ENCODE data around the gene MGAT4B. TPM values are rescaled to one million over a fixed set of nuclear protein-coding genes. Genes with fewer than 3 reads are reported as not detected.
"Not testable (repeated sequence)": the region's sequence is repeated elsewhere in the genome, so short reads cannot be mapped to it uniquely, and the experiment has no call there.

Gene MGAT4B
- polyA plus RNA-seq, 3 donors from 2014 or later, result 8.7 to 16.3 (median 15.0) TPM

DNA sequence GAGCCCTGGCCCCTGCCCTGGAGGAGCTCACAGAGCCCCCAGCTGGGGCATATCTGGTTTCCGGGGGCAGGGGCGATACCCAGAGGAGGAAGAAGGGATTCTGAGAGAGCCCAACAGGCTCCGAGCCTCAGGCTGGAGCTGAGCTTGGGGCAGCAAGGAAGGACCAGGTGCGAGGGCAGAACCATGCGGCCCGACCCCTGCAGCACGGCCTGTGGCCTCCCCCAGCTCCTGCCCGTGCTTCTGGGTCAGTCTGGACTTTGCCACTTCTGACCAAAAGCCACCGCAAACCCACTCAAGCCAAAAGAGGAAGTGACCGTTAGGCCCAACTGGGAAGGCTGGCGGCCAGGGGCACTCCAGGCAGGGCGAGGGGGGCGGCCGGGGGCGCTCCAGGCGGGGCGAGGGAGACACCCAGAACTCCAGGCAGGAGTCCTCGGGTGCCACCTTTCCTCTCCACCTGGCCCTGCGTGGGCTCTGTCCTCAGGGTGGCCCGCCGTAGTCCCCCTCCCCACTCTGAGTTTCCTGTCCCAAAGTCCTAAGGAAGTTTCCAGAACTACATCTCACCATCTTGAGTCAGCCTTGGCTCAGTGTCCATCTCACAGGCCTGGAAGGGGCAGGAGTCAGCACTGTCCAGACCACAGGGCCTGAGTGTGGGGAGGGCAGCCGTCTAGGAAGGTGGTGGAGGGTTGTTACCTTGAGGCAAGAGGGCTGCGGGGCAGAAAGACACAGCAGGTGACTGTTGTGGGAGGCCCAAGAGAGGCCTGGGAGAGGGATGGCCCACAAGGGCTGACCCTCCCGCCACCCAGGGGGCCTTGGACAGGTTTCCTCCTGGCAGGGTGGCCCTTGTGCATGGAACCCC is 13.8 kb downstream of the MGAT4B start:
- no peaks in the 10 kb centered on the region for H3K9me3 Mint-ChIP-seq

GRCh38 chr5:179791881-179792611 is 14.6 kb downstream of the MGAT4B start:
- Mint-ChIP-seq H3K9me3 (no peaks in the 10 kb centered on the region), H3K36me3 (peaks cover 3% of the 10 kb centered on the region in 3 donors), H3K4me3 (peak overlapping the region in 1 of 5 donors; percentile 52), H3K27me3 (ENCODE audit: low read depth in 3 of 3) (peaks cover 8 to 12% (median 9%) of the 10 kb centered on the region in 3 donors), H3K4me1 (peaks cover 28 to 31% of the 10 kb centered on the region in 2 donors), H3K27ac (peak overlapping the region in 5 of 6 donors; percentile 30 to 79 (median 65))
- no peak for DNase-seq

More for the DNA sequence above, 13.8 kb downstream of the MGAT4B start:
- no peak for DNase-seq
- Mint-ChIP-seq H3K36me3 (peaks cover 3 to 4% (median 4%) of the 10 kb centered on the region in 3 donors), H3K27me3 (ENCODE audit: low read depth in 3 of 3) (peaks cover 8 to 12% (median 11%) of the 10 kb centered on the region in 3 donors), H3K27ac (peak overlapping the region in 5 of 6 donors; percentile 62 to 84 (median 78)), H3K4me1 (peaks cover 30 to 32% of the 10 kb centered on the region in 2 donors), H3K4me3 (peak overlapping the region; percentile 56 to 73 (median 65))

DNA sequence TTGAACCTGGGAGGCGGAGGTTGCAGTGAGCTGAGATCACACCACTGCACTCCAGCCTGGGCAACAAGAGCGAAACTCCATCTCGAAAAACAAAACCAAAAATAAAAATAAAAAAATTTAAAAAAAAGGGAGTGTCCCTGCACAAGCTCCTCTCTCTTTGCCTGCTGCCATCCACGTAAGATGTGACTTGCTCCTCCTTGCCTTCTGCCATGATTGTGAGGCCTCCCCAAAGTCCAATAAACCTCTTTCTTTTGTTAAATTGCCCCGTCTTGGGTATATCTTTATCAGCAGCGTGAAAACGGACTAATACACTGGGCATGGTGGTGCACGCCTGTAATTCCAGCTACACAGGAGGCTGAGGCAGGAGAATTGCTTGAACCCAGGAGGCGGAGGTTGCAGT is 17.4 kb downstream of the MGAT4B start:
- H3K27ac Mint-ChIP-seq, H3K36me3 Mint-ChIP-seq: not testable (repeated sequence)

GRCh38 chr5:179788193-179788854 is 18.3 kb downstream of the MGAT4B start:
- Mint-ChIP-seq H3K9me3 (no peaks in the 10 kb centered on the region), H3K4me3 (no peak overlapping the region), H3K27me3 (ENCODE audit: low read depth in 3 of 3) (peaks cover 2 to 3% (median 2%) of the 10 kb centered on the region in 3 donors), H3K36me3 (no peaks in the 10 kb centered on the region), H3K4me1 (peaks cover 5 to 7% of the 10 kb centered on the region in 2 donors), H3K27ac (peak overlapping the region in 1 of 6 donors; percentile 12)
- no peak for DNase-seq

More for the DNA sequence above, 17.4 kb downstream of the MGAT4B start:
- DNase-seq; H3K4me3 Mint-ChIP-seq; H3K9me3 Mint-ChIP-seq; H3K27me3 Mint-ChIP-seq (ENCODE audit: low read depth in 3 of 3): not testable (repeated sequence)
- peaks cover 15 to 16% of the 10 kb centered on the region in 2 donors for H3K4me1 Mint-ChIP-seq

- DNase-seq, result no peak
- Mint-ChIP-seq H3K27ac (no peak overlapping the region), H3K36me3 (peaks cover 0 to under 1% (median 0%) of the 10 kb centered on the region in 3 donors), H3K4me3 (no peak overlapping the region), H3K27me3 (ENCODE audit: low read depth in 3 of 3) (peaks cover 0 to 2% (median 1%) of the 10 kb centered on the region in 3 donors), H3K9me3 (no peaks in the 10 kb centered on the region), H3K4me1 (no peaks in the 10 kb centered on the region)
Observed at GRCh38 chr5:179786861-179787260, 19.8 kb downstream of the MGAT4B start.

- peaks cover 4 to 9% (median 7%) of the 10 kb centered on the region in 3 donors for H3K36me3 Mint-ChIP-seq
- peaks cover 5 to 6% of the 10 kb centered on the region in 2 donors for H3K4me1 Mint-ChIP-seq
- H3K9me3 Mint-ChIP-seq, result no peaks in the 10 kb centered on the region
- peaks cover 0 to 6% (median 1%) of the 10 kb centered on the region in 3 donors for H3K27me3 Mint-ChIP-seq (ENCODE audit: low read depth in 3 of 3)
- DNase-seq, result no peak
- H3K4me3 Mint-ChIP-seq, result no peak overlapping the region
- H3K27ac Mint-ChIP-seq, result no peak overlapping the region
Observed at GRCh38 chr5:179783128-179783527, 23.5 kb downstream of the MGAT4B start.

DNA sequence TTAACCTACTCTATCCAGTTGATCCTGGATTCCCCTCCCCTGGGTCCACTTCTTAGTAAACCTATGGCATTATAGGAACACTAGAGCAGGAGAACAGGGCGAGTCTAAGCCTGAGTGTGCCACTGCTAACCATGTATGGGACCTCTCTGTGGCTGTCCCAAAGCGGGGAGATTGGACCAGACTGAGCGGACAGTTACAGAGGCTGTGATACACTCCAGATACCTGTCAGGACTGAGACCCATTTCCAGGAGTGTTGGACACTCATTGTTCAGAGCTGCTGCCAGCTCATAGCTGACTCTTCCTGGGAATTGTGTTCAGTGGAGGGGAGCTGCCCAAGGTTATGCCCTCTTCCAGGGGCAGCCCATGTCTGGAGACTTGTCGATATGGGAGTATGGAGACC is 24.8 kb downstream of the MGAT4B start:
- peak overlapping the region in 2 of 6 donors; percentile 30 to 34 for H3K27ac Mint-ChIP-seq
- no peak for DNase-seq
- H3K9me3 Mint-ChIP-seq, result no peaks in the 10 kb centered on the region
- H3K36me3 Mint-ChIP-seq, result peaks cover 4 to 15% (median 7%) of the 10 kb centered on the region in 3 donors
- H3K4me3 Mint-ChIP-seq, result no peak overlapping the region
- peaks cover 5 to 6% of the 10 kb centered on the region in 2 donors for H3K4me1 Mint-ChIP-seq
- H3K27me3 Mint-ChIP-seq (ENCODE audit: low read depth in 3 of 3), result peaks cover 0 to 6% (median 1%) of the 10 kb centered on the region in 3 donors

DNA sequence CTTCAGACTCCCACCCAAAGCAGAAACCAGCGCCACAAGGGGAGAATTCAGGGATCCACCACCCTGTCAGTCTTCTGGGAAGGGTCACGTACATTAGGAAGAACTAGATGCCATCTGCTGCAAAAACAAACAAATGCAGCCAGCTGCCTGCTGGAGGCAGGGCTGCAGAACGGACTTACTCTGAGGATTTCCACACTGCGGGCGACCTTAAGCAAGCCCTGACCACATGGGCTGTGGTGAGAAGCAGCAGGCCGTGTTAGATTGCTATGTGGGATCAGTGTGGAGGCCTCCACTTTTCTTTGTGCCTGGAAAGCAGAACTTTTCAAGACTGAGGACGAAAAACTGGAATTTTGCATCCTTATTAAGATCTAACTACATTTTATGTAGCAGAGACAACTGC is 26.3 kb downstream of the MGAT4B start:
- peaks cover 5 to 6% of the 10 kb centered on the region in 2 donors for H3K4me1 Mint-ChIP-seq
- DNase-seq, result no peak
- no peak overlapping the region for H3K4me3 Mint-ChIP-seq
- H3K27me3 Mint-ChIP-seq (ENCODE audit: low read depth in 3 of 3), result peaks cover 0 to 6% (median 1%) of the 10 kb centered on the region in 3 donors
- peak overlapping the region in 4 of 6 donors; percentile 26 to 77 (median 37) for H3K27ac Mint-ChIP-seq
- no peaks in the 10 kb centered on the region for H3K9me3 Mint-ChIP-seq
- peaks cover 8 to 22% (median 11%) of the 10 kb centered on the region in 3 donors for H3K36me3 Mint-ChIP-seq

GRCh38 chr5:179779826-179780225 is 26.8 kb downstream of the MGAT4B start:
- peaks cover 5 to 6% of the 10 kb centered on the region in 2 donors for H3K4me1 Mint-ChIP-seq
- no peak for DNase-seq
- no peaks in the 10 kb centered on the region for H3K9me3 Mint-ChIP-seq
- peaks cover 0 to 6% (median 1%) of the 10 kb centered on the region in 3 donors for H3K27me3 Mint-ChIP-seq (ENCODE audit: low read depth in 3 of 3)
- H3K36me3 Mint-ChIP-seq, result peaks cover 8 to 22% (median 11%) of the 10 kb centered on the region in 3 donors
- H3K4me3 Mint-ChIP-seq, result no peak overlapping the region
- peak overlapping the region in 3 of 6 donors; percentile 40 to 77 (median 45) for H3K27ac Mint-ChIP-seq

GRCh38 chr5:179778591-179778990 is 28.1 kb downstream of the MGAT4B start:
- Mint-ChIP-seq H3K27ac (peak overlapping the region in 2 of 6 donors; percentile 11 to 71), H3K27me3 (ENCODE audit: low read depth in 3 of 3) (peaks cover 0 to 5% (median 1%) of the 10 kb centered on the region in 3 donors), H3K4me1 (peaks cover 5 to 6% of the 10 kb centered on the region in 2 donors), H3K36me3 (peaks cover 8 to 22% (median 14%) of the 10 kb centered on the region in 3 donors), H3K9me3 (no peaks in the 10 kb centered on the region), H3K4me3 (no peak overlapping the region)
- DNase-seq, result no peak

GRCh38 chr5:179777909-179778308 is 28.8 kb downstream of the MGAT4B start:
- H3K27ac Mint-ChIP-seq, result peak overlapping the region in 3 of 6 donors; percentile 9 to 71 (median 18)

DNA sequence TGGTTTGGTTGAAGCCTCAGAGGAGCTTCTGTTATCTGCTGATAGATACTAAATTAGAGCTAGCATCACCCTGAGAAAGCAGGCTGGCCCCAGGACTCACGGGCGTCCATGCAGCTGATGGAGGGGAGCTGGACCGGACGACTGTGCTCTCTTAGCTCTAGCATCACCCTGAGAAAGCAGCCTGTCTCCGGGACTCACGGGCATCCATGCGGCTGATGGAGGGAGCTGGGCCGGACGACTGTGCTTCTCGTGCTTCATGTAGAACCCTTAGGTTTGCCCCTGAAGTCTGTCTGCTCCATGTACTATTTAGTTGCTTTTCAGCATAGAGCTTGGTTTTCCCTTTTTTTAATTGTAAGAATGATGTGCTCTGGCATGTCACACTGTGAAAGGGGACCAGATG is 29.2 kb downstream of the MGAT4B start:
- Mint-ChIP-seq H3K4me1 (peaks cover 5 to 6% of the 10 kb centered on the region in 2 donors), H3K4me3 (no peak overlapping the region), H3K27me3 (ENCODE audit: low read depth in 3 of 3) (peaks cover 0 to 6% (median 5%) of the 10 kb centered on the region in 3 donors), H3K27ac (no peak overlapping the region), H3K36me3 (peaks cover 14 to 29% (median 18%) of the 10 kb centered on the region in 3 donors), H3K9me3 (no peaks in the 10 kb centered on the region)
- no peak for DNase-seq

More at GRCh38 chr5:179777909-179778308, 28.8 kb downstream of the MGAT4B start:
- Mint-ChIP-seq H3K27me3 (ENCODE audit: low read depth in 3 of 3) (peaks cover 0 to 5% (median 3%) of the 10 kb centered on the region in 3 donors), H3K4me1 (peaks cover 5 to 6% of the 10 kb centered on the region in 2 donors), H3K9me3 (no peaks in the 10 kb centered on the region), H3K36me3 (peaks cover 12 to 27% (median 18%) of the 10 kb centered on the region in 3 donors), H3K4me3 (no peak overlapping the region)
- DNase-seq, result no peak

DNA sequence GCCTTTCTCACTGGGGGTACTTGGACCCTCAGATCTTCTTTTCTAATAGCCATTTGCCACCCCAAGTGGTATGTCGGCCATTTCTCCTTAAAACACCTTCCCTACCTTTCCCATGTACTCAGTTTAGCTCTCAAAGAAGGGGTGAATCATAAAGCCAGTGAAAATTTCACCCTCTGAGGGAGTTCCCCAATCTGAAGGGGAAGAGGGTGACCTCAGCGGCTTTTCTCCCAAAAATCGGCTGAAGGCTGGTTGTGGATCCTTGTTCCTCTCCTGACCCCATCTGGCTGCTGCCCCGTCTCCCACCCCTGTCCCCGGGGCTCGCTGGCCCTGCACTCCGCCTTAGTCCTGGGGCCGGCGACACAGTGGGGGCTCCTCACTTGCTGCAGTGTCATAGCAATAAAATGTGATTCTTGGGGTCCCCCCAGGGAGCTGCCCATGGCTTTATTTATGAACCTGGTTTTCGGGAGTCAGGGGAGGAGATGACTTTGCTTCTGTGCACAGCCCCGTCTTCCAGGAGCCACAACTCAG is 30.2 kb downstream of the MGAT4B start:
- Mint-ChIP-seq H3K36me3 (peaks cover 18 to 30% (median 18%) of the 10 kb centered on the region in 3 donors), H3K27me3 (ENCODE audit: low read depth in 3 of 3) (peaks cover 0 to 6% (median 5%) of the 10 kb centered on the region in 3 donors), H3K9me3 (no peaks in the 10 kb centered on the region), H3K4me1 (peaks cover 5 to 6% of the 10 kb centered on the region in 2 donors), H3K4me3 (no peak overlapping the region), H3K27ac (no peak overlapping the region)
- no peak for DNase-seq
